NCI-H2029 (cell line): ENCODE data around the gene THSD4.
"Not testable (repeated sequence)": the region's sequence is repeated elsewhere in the genome, so short reads cannot be mapped to it uniquely, and the experiment has no call there.

ENCODE experiments used
- DNase-seq: peaks from one replicate; lab custom pipeline; 2025; lab: John Stamatoyannopoulos, UW

The THSD4 gene

GRCh38 chr15:71149646-71150557 lies 34.6 kb downstream of the THSD4 start:
- DNase-seq: no peak

- DNase-seq: no peak
Observed at GRCh38 chr15:71151081-71151480, 35.8 kb downstream of the THSD4 start.

- no peak for DNase-seq
Observed at GRCh38 chr15:71152542-71152941, 37.3 kb downstream of the THSD4 start.

- DNase-seq: no peak
Observed at GRCh38 chr15:71153823-71154524, 38.7 kb downstream of the THSD4 start.

- DNase-seq: no peak
Observed at GRCh38 chr15:71154607-71155200, 39.4 kb downstream of the THSD4 start.

- no peak for DNase-seq
Observed at GRCh38 chr15:71155534-71155933, 40.3 kb downstream of the THSD4 start.

- no peak for DNase-seq
Observed at GRCh38 chr15:71160976-71161375, 45.7 kb downstream of the THSD4 start.

- DNase-seq: no peak
Observed at GRCh38 chr15:71162309-71162708, 47.0 kb downstream of the THSD4 start.

GRCh38 chr15:71164606-71165005 lies 49.3 kb downstream of the THSD4 start:
- not testable (repeated sequence) for DNase-seq

- no peak for DNase-seq
Observed at GRCh38 chr15:71167445-71168165, 52.3 kb downstream of the THSD4 start.

GRCh38 chr15:71168166-71168834 lies 53.0 kb downstream of the THSD4 start:
- no peak for DNase-seq

GRCh38 chr15:71170163-71170562 lies 54.9 kb downstream of the THSD4 start:
- no peak for DNase-seq

GRCh38 chr15:71171195-71171594 lies 55.9 kb downstream of the THSD4 start:
- no peak for DNase-seq

- not testable (repeated sequence) for DNase-seq
Observed at GRCh38 chr15:71174360-71174759, 59.1 kb downstream of the THSD4 start.

- DNase-seq: no peak
Observed at GRCh38 chr15:71180986-71181853, 65.9 kb downstream of the THSD4 start.

GRCh38 chr15:71182522-71182921 lies 67.3 kb downstream of the THSD4 start:
- no peak for DNase-seq

- no peak for DNase-seq
Observed at GRCh38 chr15:71183063-71183462, 67.8 kb downstream of the THSD4 start.

- no peak for DNase-seq
Observed at GRCh38 chr15:71185706-71186105, 70.4 kb downstream of the THSD4 start.

- DNase-seq: no peak
Observed at GRCh38 chr15:71186267-71186666, 71.0 kb downstream of the THSD4 start.

- no peak for DNase-seq
Observed at GRCh38 chr15:71187078-71187477, 71.8 kb downstream of the THSD4 start.

- DNase-seq: no peak
Observed at GRCh38 chr15:71187526-71187925, 72.3 kb downstream of the THSD4 start.
